CD4-positive, alpha-beta T cell (primary cell): ENCODE results near the gene CRYGN. TPM values are rescaled to one million over a fixed set of nuclear protein-coding genes. Genes with fewer than 3 reads are reported as not detected.

Experiments used
- ATAC-seq: fragments of 200-7000 bp; cut with Tn5 transposase; one replicate; pipeline ENCODE4 v1.10.0; 2022; ENCODE audit warnings: mild to moderate bottlenecking; ENCODE audit not compliant: poor library complexity
- CTCF ChIA-PET: fragments of 350-600 bp; sonication (Branson Sonifier 250); formaldehyde crosslinking; loops from one replicate; lab custom pipeline; 2021; ENCODE audit warnings: antibody characterized with exemption, inconsistent platforms; lab: Charles Lee
- POLR2A ChIA-PET: fragments of 350-600 bp; sonication (Branson Sonifier 250); formaldehyde crosslinking; loops from one replicate; lab custom pipeline; 2021; ENCODE audit warnings: antibody characterized with exemption, inconsistent platforms; lab: Charles Lee
- DNase-seq, 14 experiments: peaks; one replicate each; pipeline ENCODE4 v3.0.0-alpha.2; 2013 to 2020; ENCODE audit warnings: mixed read lengths in 2 of 14
- H3K27ac ChIP-seq, 2 donors: one replicate each; pipeline versions ENCODE4 v1.5.1 to v1.7.0; 2013; ENCODE audit warnings: low read length in 2 of 2, low read depth in 1 of 2, mild to moderate bottlenecking in 1 of 2
- H3K27me3 ChIP-seq, 2 experiments: 1 replicate in 1 of 2; 2 replicates in 1 of 2; pipeline versions ENCODE4 v1.6.1 to v1.7.0; 2013; ENCODE audit warnings: low read length in 2 of 2, control low read depth in 1 of 2, mild to moderate bottlenecking in 1 of 2, moderate library complexity in 1 of 2; ENCODE audit not compliant: insufficient read depth in 2 of 2, control insufficient read depth in 1 of 2
- H3K36me3 ChIP-seq: one replicate; pipeline ENCODE4 v1.6.1; 2013; ENCODE audit warnings: low read length, control low read depth; ENCODE audit not compliant: insufficient read depth
- H3K4me1 ChIP-seq: one replicate; pipeline ENCODE4 v1.6.1; 2013; ENCODE audit warnings: low read length, control low read depth; ENCODE audit not compliant: insufficient read depth
- H3K4me3 ChIP-seq: one replicate; pipeline ENCODE4 v1.5.1; 2013; ENCODE audit warnings: mild to moderate bottlenecking, low read length, moderate library complexity
- H3K9me3 ChIP-seq, 2 experiments: 1 replicate in 1 of 2; 2 replicates in 1 of 2; pipeline versions ENCODE4 v1.6.1 to v1.7.0; 2013; ENCODE audit warnings: low read length in 2 of 2, mild to moderate bottlenecking in 2 of 2, control low read depth in 1 of 2, moderate library complexity in 1 of 2; ENCODE audit not compliant: control insufficient read depth in 1 of 2, insufficient read depth in 1 of 2
- H3K27ac Mint-ChIP-seq: one replicate; pipeline ENCODE4 v1.8.0; 2020; ENCODE audit warnings: mixed read lengths
- H3K27me3 Mint-ChIP-seq: one replicate; pipeline ENCODE4 v1.8.0; 2021; ENCODE audit warnings: mixed read lengths
- H3K36me3 Mint-ChIP-seq: one replicate; pipeline ENCODE4 v1.8.0; 2021; ENCODE audit warnings: low read depth, mixed read lengths
- H3K4me1 Mint-ChIP-seq: one replicate; pipeline ENCODE4 v1.8.0; 2021; ENCODE audit warnings: low read depth, mixed read lengths
- H3K4me3 Mint-ChIP-seq: one replicate; pipeline ENCODE4 v1.8.0; 2020; ENCODE audit warnings: mild to moderate bottlenecking, mixed read lengths
- H3K9me3 Mint-ChIP-seq: one replicate; pipeline ENCODE4 v1.8.0; 2020; ENCODE audit warnings: mixed read lengths
- intact Hi-C, 2 experiments: fragments of 100-400 bp; cut with DNase I in 1 of 2; cut with micrococcal nuclease in 1 of 2; formaldehyde crosslinking; loops; one replicate each; pipeline versions ENCODE4 v1.15.1 to v1.9.0; 2023 to 2025; cut with DNase I, micrococcal nuclease
- total RNA-seq, 174 experiments: library from RNA in 2 of 174; stranded (reverse) in 2 of 174; gene quantifications; one replicate each; pipeline ENCODE4 v1.2.3 and lab custom pipeline; 2021 to 2026
- TF ChIP-seq, protein P1 (sequence below): fragments of 200-600 bp; IDR thresholded peaks from one replicate; pipeline ENCODE4 v1.8.0; 2022; ENCODE audit warnings: antibody characterized with exemption, mild to moderate bottlenecking

Gene CRYGN
- total RNA-seq, 2 experiments from 2014 or later: 0.14 TPM; not detected in 1

DNA sequence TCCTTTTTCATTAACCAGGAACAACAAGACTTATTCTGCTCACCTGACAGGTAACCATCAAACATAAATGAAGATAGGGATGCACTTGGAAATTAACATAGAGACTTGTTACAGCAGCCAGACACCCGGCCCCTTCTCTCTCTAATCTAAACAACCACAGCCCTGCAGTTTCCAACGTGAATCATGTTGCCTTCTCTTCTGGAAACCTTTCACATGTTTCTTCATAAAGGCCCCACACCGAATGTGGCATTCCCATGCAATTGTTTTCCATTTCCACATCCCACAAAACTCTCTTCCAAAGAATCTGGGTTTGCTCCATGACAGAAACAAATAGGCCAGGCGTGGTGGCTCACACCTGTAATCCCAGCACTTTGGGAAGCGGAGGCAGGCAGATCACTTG, 15.1 kb downstream of the CRYGN start:
- Histone ChIP-seq H3K9me3 (peaks cover 1 to 11% of the 10 kb centered on the region in 2 experiments), H3K27ac (no peak overlapping the region), H3K4me1 (peaks cover 34% of the 10 kb centered on the region), H3K4me3 (no peak overlapping the region), H3K27me3 (no peaks in the 10 kb centered on the region), H3K36me3 (no peaks in the 10 kb centered on the region)
- Mint-ChIP-seq H3K27me3 (no peaks in the 10 kb centered on the region), H3K4me3 (no peak overlapping the region), H3K9me3 (no peaks in the 10 kb centered on the region), H3K4me1 (peaks cover 22% of the 10 kb centered on the region), H3K27ac (no peak overlapping the region), H3K36me3 (no peaks in the 10 kb centered on the region)
- intact Hi-C loops: no loop called here
- no peak for DNase-seq
- CTCF ChIA-PET: no interaction called here
- ATAC-seq: no peak
- POLR2A ChIA-PET: no interaction called here
- TF ChIP-seq, protein P1, sequence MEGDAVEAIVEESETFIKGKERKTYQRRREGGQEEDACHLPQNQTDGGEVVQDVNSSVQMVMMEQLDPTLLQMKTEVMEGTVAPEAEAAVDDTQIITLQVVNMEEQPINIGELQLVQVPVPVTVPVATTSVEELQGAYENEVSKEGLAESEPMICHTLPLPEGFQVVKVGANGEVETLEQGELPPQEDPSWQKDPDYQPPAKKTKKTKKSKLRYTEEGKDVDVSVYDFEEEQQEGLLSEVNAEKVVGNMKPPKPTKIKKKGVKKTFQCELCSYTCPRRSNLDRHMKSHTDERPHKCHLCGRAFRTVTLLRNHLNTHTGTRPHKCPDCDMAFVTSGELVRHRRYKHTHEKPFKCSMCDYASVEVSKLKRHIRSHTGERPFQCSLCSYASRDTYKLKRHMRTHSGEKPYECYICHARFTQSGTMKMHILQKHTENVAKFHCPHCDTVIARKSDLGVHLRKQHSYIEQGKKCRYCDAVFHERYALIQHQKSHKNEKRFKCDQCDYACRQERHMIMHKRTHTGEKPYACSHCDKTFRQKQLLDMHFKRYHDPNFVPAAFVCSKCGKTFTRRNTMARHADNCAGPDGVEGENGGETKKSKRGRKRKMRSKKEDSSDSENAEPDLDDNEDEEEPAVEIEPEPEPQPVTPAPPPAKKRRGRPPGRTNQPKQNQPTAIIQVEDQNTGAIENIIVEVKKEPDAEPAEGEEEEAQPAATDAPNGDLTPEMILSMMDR: no peak

DNA sequence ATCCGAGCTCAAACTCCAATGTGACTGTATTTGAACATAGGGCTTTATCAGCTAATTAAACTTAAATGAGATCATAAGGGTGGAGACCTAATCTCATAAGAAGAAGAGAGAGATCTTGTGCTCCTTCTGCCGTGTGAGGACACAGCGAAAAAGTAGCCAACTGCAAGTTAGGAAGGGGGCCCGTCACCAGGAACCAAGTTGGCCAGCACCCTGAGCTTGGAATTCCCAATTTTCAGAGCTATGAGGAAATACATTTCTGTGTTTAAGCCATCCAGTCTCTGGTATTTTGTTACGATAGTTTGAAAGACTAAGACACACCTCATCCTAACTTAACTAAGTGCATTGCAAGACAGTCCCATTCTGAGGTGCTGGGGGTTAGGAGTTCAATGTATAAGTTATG, 16.0 kb downstream of the CRYGN start:
- TF ChIP-seq, protein P1: no peak
- intact Hi-C loops: loop anchor here in 1 of 2 experiments (2.0 kb wide), 1 partner anchor 17 kb away; no protein-coding TSS in a partner anchor
- no peak for ATAC-seq
- H3K27ac Mint-ChIP-seq: no peak overlapping the region
- H3K9me3 Mint-ChIP-seq: no peaks in the 10 kb centered on the region
- no peak for DNase-seq
- H3K4me3 Mint-ChIP-seq: no peak overlapping the region
- Histone ChIP-seq H3K27me3 (no peaks in the 10 kb centered on the region), H3K4me3 (no peak overlapping the region), H3K36me3 (no peaks in the 10 kb centered on the region), H3K4me1 (peaks cover 26% of the 10 kb centered on the region), H3K27ac (no peak overlapping the region), H3K9me3 (peaks cover 5 to 14% of the 10 kb centered on the region in 2 experiments)
- no peaks in the 10 kb centered on the region for H3K36me3 Mint-ChIP-seq
- H3K27me3 Mint-ChIP-seq: no peaks in the 10 kb centered on the region
- ChIA-PET POLR2A (no interaction called here), CTCF (no interaction called here)
- H3K4me1 Mint-ChIP-seq: peaks cover 14% of the 10 kb centered on the region

DNA sequence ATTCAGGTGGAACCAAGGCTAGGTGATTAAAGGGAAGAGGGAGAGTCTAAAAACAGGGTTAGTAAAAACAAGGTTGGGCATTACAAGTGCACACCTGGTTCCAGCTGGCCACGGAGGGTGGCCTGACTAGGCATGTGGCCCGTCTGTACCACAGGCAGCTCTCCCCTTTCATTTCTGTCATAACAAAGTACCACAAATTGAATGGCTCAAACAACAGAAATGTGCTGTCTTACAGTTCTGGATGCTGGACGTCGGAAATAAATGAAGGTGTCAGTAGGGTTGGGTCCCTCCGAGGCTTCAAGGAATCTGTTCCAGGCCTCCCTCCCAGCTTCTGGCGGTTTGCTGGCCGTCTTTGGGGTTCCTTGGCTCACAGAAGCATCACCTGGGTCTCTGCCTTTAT, 16.7 kb downstream of the CRYGN start:
- H3K36me3 Mint-ChIP-seq: no peaks in the 10 kb centered on the region
- peaks cover 7% of the 10 kb centered on the region for H3K4me1 Mint-ChIP-seq
- ChIA-PET CTCF (no interaction called here), POLR2A (no interaction called here)
- Histone ChIP-seq H3K36me3 (no peaks in the 10 kb centered on the region), H3K9me3 (peaks cover 5 to 14% of the 10 kb centered on the region in 2 experiments), H3K27me3 (no peaks in the 10 kb centered on the region), H3K4me1 (peaks cover 19% of the 10 kb centered on the region), H3K27ac (no peak overlapping the region), H3K4me3 (no peak overlapping the region)
- DNase-seq (no peak), ATAC-seq (no peak)
- intact Hi-C loops: loop anchor here in 1 of 2 experiments (2.0 kb wide), 1 partner anchor 16 kb away; no protein-coding TSS in a partner anchor
- no peaks in the 10 kb centered on the region for H3K9me3 Mint-ChIP-seq
- TF ChIP-seq, protein P1: no peak
- no peak overlapping the region for H3K4me3 Mint-ChIP-seq
- no peaks in the 10 kb centered on the region for H3K27me3 Mint-ChIP-seq
- H3K27ac Mint-ChIP-seq: no peak overlapping the region
